HG03060 (cell line): Measurements from ENCODE around the gene CYTH4.
"Not testable (repeated sequence)": the region's sequence is repeated elsewhere in the genome, so short reads cannot be mapped to it uniquely, and the experiment has no call there.

Source experiments
- ATAC-seq: cut with Tn5 transposase; IDR thresholded peaks from one replicate; pipeline ENCODE4 v1.9.1; 2021; ENCODE audit warnings: low read depth, moderate number of reproducible peaks; ENCODE audit not compliant: unreplicated experiment

The CYTH4 gene

DNA sequence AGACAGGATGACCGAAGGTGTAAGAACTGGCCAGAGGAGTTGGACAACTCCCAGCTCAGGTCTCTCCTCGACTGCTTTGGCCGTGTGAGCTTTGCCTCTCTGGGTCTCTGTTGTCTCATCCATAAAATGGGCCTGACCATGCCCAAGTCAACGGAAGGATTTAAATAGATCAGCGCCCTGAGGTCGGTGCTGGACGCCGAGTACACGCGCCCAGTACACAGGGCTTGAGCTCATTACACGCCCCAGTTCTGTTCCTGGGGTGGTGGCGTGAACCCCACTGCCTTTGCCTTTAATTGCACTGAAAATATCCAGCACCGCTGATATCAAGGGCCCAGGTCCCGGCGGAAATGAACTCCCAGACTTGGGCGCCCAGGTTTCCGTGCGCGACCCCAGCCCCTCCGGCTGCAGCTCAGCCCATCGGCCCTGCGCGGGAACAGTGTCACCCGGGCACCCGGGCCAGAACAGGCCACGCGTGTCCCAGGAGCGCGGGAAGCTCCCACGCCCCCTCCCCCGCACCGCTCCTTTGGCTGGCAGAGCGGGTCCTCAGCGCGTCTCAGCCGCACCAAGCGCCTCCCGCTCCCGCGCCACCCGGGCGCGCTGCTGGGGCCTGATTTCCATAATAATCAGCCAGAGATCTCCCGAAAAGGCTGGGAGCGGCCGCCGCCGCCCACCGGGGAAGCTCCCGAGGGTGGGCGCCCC, 42.2 kb downstream of the CYTH4 start:
- no peak for ATAC-seq

DNA sequence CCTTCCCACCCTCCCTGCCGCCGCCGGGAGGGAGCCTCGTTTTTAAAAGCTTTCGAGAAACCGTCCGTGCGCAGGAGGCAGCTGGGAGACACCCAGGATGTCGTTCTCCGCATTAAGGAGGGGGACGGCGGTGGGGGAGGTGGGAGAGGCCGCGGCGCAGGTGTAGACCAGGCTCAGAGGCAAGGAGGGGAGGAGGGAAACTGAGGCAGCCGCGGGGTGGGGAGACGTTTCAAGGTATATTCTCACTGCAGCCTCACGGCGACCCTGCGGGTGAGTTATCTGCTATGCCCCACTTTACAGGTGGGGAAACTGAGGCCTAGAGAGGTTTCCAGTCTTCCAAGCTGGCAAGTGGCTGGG, 42.7 kb downstream of the CYTH4 start:
- ATAC-seq, result no peak

DNA sequence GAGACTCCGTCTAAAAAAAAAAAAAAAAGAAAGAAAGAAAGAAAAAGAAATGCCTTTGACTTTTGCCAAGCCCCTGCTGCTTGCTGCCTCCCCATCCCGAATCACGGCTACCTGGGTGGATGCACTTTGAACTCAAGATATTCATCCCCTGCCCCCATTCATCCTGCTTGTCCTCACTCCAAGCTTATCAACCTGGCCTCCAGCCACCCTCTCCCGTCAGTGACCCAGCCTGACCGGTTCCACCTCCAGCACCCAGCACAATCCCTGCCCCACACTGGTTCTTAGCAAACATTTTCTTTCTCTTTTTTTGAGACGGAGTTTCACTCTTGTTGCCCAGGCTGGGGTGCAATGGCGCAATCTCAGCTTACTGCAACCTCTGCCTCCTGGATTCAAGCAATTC, 44.4 kb downstream of the CYTH4 start:
- no peak for ATAC-seq

DNA sequence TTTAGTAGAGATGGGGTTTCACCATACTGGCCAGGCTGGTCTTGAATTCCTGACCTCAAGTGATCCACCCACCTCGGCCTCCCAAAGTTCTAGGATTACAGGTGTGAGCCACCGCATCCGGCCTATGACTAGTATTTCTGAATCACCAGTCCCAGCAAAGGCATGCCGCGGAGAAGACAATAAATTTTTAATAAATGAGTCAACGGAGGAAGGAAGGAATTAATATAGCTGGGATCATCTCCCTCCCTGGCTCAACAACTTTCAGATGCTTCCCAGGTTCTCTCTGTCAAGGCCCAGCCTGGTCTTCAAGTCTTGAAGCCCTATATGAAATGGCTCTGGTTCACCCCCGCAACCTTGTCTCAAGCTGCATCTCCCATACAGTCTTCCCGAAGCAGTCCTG, 45.7 kb downstream of the CYTH4 start:
- no peak for ATAC-seq

DNA sequence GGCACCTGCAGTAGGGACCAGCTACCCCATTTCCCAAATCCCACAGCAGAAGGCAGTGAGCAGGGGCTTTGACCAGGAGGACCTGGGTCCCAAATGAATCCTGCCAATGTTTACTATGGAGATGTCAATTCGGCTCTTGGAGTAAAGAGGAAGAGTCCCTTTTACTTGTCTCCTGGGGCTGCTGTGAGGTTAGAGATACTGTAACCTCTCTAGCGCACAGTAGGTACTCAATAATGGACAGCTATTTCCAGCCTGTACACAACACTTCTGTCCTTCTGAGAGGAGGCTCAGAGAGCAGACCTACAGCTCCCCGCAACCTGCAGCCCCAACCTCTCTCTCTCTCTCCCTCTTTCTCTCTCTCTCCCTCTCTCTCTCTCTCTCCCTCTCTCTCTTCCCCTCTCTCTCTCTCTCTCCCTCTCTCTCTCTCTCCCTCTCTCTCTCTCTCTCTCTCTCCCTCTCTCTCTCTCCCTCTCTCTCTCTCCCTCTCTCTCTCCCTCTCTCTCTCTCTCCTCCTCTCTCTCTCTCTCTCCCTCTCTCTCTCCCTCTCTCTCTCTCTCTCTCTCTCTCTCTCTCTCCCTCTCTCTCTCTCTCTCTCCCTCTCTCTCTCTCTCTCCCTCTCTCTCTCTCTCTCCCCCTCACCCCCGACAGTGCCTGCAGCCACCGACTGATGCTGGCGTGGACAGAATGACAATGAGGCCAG, 46.4 kb downstream of the CYTH4 start:
- not testable (repeated sequence) for ATAC-seq

DNA sequence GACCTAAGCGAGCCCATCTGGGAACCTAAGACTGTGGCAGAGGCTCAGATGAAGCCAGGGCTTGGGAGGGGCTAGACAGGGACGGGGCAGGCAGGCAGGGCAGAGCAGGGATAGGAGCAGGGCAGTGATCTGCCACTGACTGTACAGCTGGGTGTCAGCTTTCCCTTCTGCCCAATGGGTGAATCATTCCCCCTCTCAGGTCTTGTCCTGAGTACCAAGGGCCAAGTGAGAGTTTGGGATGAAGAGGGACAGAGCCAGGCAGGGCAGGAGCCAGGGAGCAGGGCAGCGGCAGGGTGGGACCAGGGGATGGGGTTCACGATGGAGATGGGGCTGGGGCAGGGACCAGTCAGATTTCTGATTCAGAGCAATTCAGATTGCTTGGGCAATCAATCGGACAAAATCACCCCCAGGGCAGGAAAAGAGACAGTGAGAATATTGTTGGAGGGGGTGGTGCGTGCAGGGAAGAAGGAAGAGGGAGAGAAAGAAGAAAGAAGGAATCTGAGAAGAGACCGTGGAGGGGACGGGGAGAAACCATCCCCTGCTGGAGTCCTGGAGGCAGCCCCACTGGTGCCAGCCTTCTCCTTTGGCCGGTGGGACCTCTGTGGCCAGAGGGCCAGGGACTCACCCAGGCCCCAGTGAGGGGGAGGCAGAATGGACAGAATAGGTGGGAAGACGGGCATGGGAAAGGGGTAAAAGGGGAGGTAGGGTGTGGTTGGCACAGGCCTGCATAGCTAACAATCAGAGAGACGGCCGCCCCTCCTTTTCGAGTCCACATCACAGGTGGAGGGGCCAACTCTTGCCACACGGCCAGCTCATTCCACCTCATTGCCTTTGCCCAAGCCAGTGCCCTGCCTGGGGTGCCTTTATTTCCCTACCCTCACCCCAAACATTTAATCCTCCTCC, 47.2 kb downstream of the CYTH4 start:
- no peak for ATAC-seq

DNA sequence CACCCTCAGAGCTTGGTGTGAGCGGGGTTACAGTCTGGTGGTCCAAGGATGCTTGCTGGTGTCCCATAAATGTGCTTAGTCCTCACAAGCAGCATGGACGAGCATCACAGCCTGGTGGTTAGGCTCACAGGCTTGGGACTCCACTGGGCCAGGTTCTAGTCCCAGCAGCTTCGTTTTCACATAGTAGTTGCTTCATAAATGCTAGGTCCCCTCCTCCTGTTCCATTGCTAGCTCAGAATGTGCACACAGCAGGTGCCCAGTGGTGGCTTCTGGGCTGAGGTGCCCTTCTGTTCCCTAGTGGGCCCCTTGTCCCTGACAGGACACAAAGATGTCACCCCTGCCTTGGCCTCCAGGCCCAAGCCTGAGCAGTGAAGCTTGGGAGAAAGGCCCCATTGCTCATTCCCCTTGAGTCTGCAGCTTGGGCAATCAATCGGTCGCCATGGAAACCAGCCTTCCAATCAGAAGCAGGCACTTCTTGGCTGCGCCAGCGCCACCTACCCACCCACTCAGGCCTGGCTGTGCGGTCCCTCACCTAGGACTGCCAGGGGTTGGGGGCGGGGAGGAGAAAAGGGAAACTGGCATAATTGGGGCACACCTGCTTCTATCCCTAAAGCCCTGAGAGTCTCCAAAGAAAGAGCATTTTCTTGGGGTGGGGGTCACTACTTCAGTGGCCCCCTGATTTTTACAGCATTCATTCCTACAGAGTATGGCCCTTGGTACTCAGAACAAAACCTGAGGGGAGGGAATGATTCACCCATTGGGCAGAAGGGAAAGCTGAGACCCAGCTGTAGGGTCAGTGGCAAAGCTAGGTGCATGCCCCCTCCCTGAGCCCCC, 48.1 kb downstream of the CYTH4 start:
- no peak for ATAC-seq

DNA sequence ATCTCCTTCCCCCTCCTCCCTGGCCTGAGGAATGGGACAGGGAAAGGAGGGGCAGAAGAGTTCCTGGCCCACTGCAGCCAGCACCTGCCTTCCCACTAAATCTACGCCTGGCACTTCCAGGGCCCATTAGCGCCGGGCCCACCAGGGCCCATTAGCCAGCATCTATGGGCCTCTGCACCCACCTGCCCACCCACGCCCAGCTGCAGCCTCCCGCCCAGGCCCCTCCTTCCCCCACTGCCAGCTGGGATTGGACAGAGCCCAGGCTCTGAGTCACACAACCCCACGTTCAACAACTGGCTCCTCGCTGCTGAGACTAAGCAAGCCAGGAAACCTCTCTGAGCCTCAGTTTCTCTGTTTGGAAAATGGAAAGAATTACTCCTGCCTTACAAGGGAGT, 48.7 kb downstream of the CYTH4 start:
- ATAC-seq, result no peak

DNA sequence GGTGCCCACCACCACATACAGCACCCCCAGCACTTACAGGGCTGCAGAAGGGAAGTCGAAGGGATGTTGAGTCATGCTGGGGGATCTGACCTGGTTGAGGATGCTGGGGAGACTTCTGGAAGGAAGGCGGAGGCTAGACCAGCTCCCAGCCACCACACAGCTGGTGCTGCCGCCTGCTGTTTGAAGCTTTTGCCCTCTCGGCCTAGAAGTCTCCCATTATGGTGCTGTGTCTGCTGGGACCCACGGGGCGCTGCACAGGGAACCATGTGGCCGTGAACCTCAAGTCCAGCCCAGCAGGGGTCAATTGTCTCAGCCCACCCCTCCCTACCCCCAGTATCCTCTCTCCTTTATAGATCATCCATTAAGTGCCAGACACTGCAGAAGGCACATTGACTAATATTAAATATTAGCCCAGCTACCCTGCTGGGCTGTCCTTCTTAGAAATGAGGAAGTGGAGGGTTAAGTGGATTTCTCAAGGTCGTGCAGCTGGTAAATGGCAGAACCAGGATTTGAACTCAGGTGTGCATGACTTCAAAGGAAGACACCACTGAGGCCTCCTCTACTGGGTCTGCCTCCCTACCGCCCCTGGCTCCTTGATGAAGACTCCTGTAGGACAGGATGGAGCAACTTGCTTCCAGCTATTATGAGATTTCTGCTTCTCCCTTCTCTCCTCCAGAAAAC, 49.7 kb downstream of the CYTH4 start:
- no peak for ATAC-seq

DNA sequence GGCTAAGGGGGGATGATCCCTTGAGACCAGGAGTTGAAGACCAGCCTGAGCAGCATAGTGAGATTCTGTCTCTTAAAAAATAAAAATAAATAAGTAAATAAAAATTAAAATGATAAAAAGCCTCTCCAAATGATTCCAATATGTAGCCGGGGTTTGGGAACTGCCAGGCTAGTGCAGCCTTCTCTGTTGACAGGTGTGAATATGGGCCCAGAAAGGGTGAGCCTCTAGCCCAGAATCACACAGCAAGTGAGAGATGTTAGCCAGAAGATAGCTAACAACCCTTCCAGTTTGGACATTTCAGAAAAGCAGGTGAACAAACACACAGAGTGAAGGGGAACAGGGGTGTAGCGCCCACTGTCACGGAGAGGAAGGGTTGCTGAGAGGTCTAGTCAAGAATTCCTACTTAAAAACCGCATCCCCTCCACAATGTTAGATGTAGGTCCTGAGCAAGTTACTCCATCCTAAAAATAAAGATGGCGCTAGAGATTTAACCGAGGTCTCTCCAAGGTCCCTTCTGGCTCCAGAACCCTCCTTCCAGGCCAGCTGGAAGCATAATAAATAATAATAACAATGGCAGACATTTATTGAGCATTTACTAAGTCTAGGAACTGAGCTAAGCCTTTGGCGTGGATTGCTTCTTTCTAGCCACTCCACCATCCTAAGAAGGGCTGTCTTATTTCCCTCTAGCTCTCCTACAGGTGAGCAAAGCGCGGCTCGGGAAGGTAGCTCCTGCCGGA, 51.6 kb downstream of the CYTH4 start:
- ATAC-seq, result no peak

DNA sequence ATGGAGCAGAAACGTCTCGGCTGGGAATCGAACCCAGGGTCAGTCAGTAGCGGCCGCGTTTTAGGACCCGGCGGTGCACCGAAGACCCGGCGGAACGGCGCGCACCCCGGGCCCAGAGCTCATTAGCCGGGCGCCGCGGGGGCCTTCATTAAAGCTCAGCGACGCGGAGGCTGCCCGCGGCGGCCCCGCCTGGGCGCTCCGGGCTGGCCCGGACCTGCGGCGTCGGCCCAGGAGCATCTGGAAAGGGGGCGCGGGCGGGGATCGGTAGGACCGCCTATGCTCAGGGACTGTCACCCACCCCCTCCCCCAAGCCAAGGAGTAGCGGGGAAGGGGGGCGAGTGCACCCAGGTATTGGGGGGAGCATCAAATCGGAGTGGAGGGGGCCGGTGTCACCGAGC, 52.2 kb downstream of the CYTH4 start:
- no peak for ATAC-seq

DNA sequence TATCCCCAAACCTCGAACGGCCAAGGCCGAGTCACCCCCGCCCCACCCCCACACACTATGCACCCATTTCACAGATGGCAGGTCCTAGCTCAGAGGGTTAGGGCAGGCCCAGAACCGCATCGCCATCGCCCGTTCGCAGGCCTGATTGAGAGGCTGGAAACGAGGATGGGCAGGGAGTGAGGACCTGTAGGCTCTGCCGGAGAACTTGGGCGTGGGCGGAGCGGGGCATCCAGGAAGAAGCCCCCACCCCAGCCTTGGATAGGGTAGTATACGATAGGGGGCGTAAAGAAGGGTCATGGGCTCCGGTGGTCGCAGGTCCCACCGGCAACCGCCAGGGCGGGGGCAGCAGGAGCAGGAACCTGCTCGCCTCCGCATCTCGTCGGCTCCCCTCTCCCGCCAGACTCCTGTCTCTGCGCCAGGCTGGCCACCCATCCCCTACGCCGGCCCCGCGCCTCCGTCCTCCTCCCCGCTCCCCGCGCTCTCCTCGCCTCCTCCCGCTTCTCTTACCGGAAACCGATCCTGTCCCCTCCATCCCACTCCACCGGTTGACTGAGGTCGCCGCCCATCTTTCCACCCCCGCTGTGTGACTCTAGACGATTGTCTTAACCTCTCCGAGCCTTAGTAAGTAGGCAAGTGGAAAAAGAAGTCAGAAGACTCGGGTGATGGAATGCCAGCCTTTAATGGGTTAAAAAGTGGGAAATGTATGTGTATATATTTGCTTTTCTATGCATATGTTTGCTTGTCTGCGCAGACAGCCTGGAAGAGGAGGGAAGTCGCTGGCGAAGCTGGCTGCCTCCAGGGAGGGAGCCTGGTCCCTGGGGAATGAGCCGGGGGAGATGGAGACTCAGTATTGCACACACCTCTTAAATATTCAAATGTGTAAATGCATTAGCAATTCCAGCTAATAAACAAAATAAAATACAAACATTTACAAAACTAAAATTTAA, 52.8 kb downstream of the CYTH4 start:
- ATAC-seq, result no peak

DNA sequence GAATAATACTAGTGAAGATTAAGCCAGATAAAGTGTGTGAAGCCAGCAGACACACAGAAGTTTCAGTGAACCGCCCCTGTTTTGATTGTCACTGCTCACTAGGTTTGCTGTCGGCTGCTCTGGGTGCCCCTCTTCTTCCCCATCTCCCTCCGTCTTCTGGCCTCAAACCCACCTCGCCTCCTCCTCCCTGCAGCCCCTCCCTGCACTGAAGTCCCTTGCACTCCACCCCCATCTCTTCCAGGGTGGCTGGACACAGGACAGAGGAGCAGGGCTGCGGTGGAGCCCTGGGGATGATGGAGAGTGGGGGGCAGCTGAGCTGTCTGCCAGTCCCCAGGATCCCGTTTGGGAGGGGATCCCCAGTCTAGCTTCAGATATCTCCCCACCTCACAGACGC, 53.5 kb downstream of the CYTH4 start:
- ATAC-seq, result no peak

DNA sequence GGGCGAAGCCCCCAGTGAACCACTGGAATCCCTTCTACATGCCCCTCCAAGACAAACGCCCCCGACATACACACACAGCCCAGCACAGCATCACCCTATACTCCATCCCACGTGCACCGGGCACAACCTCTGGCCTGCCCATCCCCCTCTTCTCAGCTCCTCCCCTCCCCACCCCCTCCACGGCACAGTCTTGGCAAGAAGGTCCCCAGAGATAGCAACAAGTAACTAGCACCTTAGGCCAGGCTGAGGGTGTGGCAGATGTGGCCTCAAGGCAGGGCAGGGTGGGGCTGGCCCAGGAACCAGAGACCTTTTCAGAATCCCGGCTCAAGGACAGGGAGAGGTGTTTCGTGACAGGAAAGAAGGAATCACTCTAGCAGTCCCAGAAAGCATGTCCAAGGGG, 54.3 kb downstream of the CYTH4 start:
- ATAC-seq, result no peak

DNA sequence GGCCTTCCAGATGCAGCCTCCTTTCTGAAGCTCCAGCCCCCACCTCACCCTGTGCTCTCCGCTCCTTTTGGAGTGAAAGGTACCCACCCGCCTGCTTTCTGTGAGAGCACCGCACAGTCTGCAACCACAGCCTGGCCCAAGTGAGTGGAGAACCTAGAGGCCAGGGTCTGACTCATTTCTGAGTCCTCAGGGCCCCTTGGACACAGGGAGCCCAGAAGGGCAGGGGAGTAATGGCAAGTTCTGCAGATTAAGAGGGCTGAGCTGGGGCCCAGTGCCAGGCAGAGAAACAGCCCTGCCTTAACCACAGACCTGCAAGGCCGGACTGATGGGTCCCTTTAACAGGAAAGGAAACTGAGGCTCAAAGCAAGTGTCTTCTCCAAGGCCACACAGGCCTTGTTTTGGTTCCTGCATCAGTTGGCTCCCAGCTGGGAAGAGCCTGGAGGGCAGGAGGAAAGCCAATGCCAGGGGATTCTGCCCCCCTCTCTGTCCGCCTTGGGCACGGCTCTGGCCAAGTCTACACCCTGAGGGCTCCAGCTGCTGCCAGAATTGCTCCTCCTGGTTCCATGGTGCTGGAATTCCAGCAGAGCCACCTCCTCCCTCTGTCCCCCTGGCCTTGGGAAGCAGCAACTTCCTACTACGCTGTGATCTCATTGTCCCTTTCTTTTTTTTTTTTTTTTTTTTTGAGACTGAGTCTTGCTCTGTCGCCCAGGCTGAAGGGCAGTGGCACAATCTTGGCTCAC, 55.1 kb downstream of the CYTH4 start:
- ATAC-seq, result no peak

DNA sequence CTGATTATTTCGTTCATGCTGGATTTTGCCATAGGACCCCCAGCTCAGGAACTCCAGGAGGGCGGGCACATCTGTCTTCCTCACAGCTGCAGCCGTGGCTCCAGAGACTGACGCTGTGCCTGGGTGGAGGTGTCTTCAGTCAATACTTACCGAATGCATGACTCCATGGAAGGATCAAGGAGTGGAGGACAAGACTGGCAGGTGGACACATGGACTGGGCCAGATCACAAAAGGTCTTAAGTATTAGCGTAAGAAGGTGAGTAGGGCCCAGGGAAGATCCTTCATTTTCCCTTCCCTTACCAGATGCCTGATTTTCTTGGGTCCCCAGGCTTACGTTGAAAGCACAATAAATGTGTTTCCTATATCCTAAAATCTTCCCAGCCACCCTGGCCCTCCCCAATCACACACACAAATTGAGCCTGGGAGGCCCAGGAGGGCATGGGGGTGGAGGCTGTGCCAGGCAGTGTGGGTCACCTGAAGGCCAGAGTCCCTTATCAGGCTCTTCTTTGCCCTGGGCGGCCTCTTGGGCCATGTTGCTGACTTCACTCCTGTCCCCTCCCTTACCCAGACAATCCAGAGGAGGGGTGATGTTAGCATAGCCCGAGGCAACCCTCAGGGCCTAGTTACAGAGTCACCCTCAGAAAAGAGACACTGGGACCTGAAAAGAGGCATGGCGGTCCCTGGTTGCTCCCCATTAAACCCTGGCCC, 56.4 kb downstream of the CYTH4 start:
- ATAC-seq, result no peak
